PC-3 (cell line): ENCODE measurements around the gene MOCS1. TPM values are rescaled to one million over a fixed set of nuclear protein-coding genes. Genes with fewer than 3 reads are reported as not detected.

Experiments used
- ATAC-seq: fragments of 200-7000 bp; cut with Tn5 transposase; 2 replicates; pipeline ENCODE4 v1.9.1; 2020; ENCODE audit warnings: mild to moderate bottlenecking, moderate library complexity
- BruUV-seq: library from RNA; stranded (reverse); fragments of 400-500 nt; replicated peaks from 2 replicates; lab custom pipeline; 2021; lab: Mats Ljungman, UMichigan
- CTCF ChIA-PET: fragments of 300-600 bp; sonication (Branson Sonifier 250); formaldehyde crosslinking; loops from one replicate; lab custom pipeline; 2022; ENCODE audit warnings: antibody characterized with exemption; lab: Charles Lee
- POLR2A ChIA-PET: fragments of 300-600 bp; sonication (Branson Sonifier 250); formaldehyde crosslinking; loops from one replicate; lab custom pipeline; 2022; ENCODE audit warnings: antibody characterized with exemption; ENCODE audit not compliant: unreplicated experiment; lab: Charles Lee
- DNase-seq: peaks from one replicate; pipeline ENCODE4 v3.0.0-alpha.2; 2015
- H2AFZ ChIP-seq: fragments of 300-600 bp; sonication (generic); 2 replicates; pipeline ENCODE4 v1.6.0; 2016; ENCODE audit warnings: antibody characterized with exemption, low read length
- H3F3A ChIP-seq: fragments of 300-600 bp; sonication (generic); one replicate; pipeline ENCODE4 v1.6.0; 2017; ENCODE audit warnings: antibody characterized with exemption, low read length, control low read depth, mild to moderate bottlenecking; ENCODE audit not compliant: unreplicated experiment
- H3K27ac ChIP-seq: fragments of 300-600 bp; sonication (generic); 2 replicates; pipeline ENCODE4 v1.5.1; 2016; ENCODE audit warnings: mild to moderate bottlenecking, low read length
- H3K27me3 ChIP-seq: fragments of 300-600 bp; sonication (generic); 2 replicates; pipeline ENCODE4 v1.6.1; 2016; ENCODE audit warnings: low read length, mixed read lengths
- H3K36me3 ChIP-seq: fragments of 300-600 bp; sonication (generic); 2 replicates; pipeline ENCODE4 v1.6.1; 2016; ENCODE audit warnings: low read depth, mixed run types, low read length, mixed read lengths
- H3K4me1 ChIP-seq: fragments of 300-600 bp; sonication (generic); 2 replicates; pipeline ENCODE4 v1.5.1; 2016; ENCODE audit warnings: low read length; ENCODE audit not compliant: insufficient read depth
- H3K4me2 ChIP-seq: fragments of 300-600 bp; sonication (generic); 2 replicates; pipeline ENCODE4 v1.6.0; 2016; ENCODE audit warnings: low read length
- H3K4me3 ChIP-seq: fragments of 300-600 bp; sonication (generic); 2 replicates; pipeline ENCODE4 v1.5.1; 2016; ENCODE audit warnings: mild to moderate bottlenecking, low read length, mixed read lengths
- H3K79me2 ChIP-seq: fragments of 300-600 bp; sonication (generic); 2 replicates; pipeline ENCODE4 v1.6.1; 2017; ENCODE audit warnings: low read length, mixed read lengths
- H3K9ac ChIP-seq: fragments of 300-600 bp; sonication (generic); 2 replicates; pipeline ENCODE4 v1.6.0; 2016; ENCODE audit warnings: mild to moderate bottlenecking, low read length
- H3K9me2 ChIP-seq: fragments of 300-600 bp; sonication (generic); replicated peaks from 2 replicates; pipeline ENCODE4 v1.6.1; 2016; ENCODE audit warnings: mixed run types, low read length, mixed read lengths
- H3K9me3 ChIP-seq: fragments of 300-600 bp; sonication (generic); 2 replicates; pipeline ENCODE4 v1.6.1; 2016; ENCODE audit warnings: low read length, mixed read lengths
- H4K20me1 ChIP-seq: fragments of 300-600 bp; sonication (generic); 2 replicates; pipeline ENCODE4 v1.6.1; 2016; ENCODE audit warnings: low read length, mixed read lengths
- CTCF ChIP-seq: fragments of 300-600 bp; sonication (generic); conservative IDR thresholded peaks from 2 replicates; pipeline ENCODE4 v1.5.1; 2017; ENCODE audit warnings: antibody characterized with exemption, low read depth, mild to moderate bottlenecking, low read length
- EZH2 ChIP-seq: fragments of 300-600 bp; sonication (generic); IDR thresholded peaks from one replicate; pipeline ENCODE4 v1.6.1; 2017; ENCODE audit warnings: antibody characterized with exemption, mild to moderate bottlenecking, low read length; ENCODE audit not compliant: unreplicated experiment
- EZH2phosphoT487 ChIP-seq: fragments of 300-600 bp; sonication (generic); IDR thresholded peaks from 2 replicates; pipeline ENCODE4 v1.6.1; 2018; ENCODE audit warnings: mild to moderate bottlenecking, antibody characterized with exemption, low read length, borderline replicate concordance
- intact Hi-C: fragments of 100-400 bp; cut with micrococcal nuclease; formaldehyde crosslinking; loops from 2 replicates; pipeline ENCODE4 v1.9.0; 2023
- total RNA-seq: library from RNA; depleted of rRNA; stranded (reverse); fragments of >200 nt; gene quantifications from 2 replicates; pipeline ENCODE4 v1.2.3, GENCODE V29; 2014

The MOCS1 gene
- total RNA-seq, 1 experiment from 2014 or later, result 6.0 TPM

DNA sequence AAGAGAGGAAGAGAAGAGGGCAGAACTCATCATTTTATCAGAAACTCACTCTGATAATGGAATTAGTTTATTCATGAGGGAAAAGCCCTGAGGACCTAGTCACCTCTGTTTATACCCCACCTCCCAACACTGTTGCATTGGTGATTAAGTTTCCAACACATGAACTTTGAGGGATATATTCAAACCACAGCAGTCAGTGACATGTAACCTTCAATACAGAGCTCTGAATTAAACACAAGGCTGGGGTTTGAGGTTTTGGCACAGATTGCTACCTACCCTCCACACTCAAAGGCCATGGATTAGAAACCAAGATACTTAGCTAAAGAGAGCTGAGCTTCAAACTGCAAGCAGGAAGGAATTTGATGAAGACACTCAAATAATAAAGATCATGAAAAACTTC, 48.5 kb upstream of the MOCS1 start:
- ChIA-PET CTCF (no interaction called here), POLR2A (no interaction called here)
- no peaks in the 10 kb centered on the region for H3K9me2 ChIP-seq
- TF ChIP-seq EZH2phosphoT487 (no peak), EZH2 (no peak), CTCF (no peak)
- H3K79me2 ChIP-seq, result no peaks in the 10 kb centered on the region
- BruUV-seq, result no TSS peak
- H3K4me1 ChIP-seq, result no peaks in the 10 kb centered on the region
- H3K4me3 ChIP-seq, result no peak overlapping the region
- H3K27ac ChIP-seq, result no peak overlapping the region
- no peaks in the 10 kb centered on the region for H3K9me3 ChIP-seq
- no peaks in the 10 kb centered on the region for H3K36me3 ChIP-seq
- H3K27me3 ChIP-seq, result no peaks in the 10 kb centered on the region
- H3K9ac ChIP-seq, result no peak overlapping the region
- intact Hi-C loops, result loop anchor here (5.0 kb wide), 1 partner anchor 865 kb away; no protein-coding TSS in a partner anchor
- no peak overlapping the region for H3K4me2 ChIP-seq
- no peak overlapping the region for H2AFZ ChIP-seq
- no peaks in the 10 kb centered on the region for H3F3A ChIP-seq
- DNase-seq (no peak), ATAC-seq (no peak)
- H4K20me1 ChIP-seq, result no peaks in the 10 kb centered on the region

- Histone ChIP-seq H3K4me2 (no peak overlapping the region), H4K20me1 (no peaks in the 10 kb centered on the region), H3K79me2 (no peaks in the 10 kb centered on the region), H3K4me1 (no peaks in the 10 kb centered on the region), H3K9ac (no peak overlapping the region), H3K9me2 (no peaks in the 10 kb centered on the region), H3K36me3 (no peaks in the 10 kb centered on the region), H3K27me3 (no peaks in the 10 kb centered on the region), H3K4me3 (no peak overlapping the region), H3K27ac (no peak overlapping the region), H3K9me3 (no peaks in the 10 kb centered on the region), H2AFZ (no peak overlapping the region), H3F3A (no peaks in the 10 kb centered on the region)
- peak; percentile 50 for DNase-seq
- ChIA-PET CTCF (interaction anchor here (0.6 kb wide), 1 partner anchor 24 kb away, joined by 3 read pairs; no protein-coding TSS in a partner anchor), POLR2A (no interaction called here)
- TF ChIP-seq CTCF (peak; percentile 55), EZH2 (no peak), EZH2phosphoT487 (no peak)
- BruUV-seq, result no TSS peak
- intact Hi-C loops, result loop anchor here (5.0 kb wide), 1 partner anchor 866 kb away; no protein-coding TSS in a partner anchor
- peak; percentile 56 for ATAC-seq
These were observed 46.7 kb upstream of the MOCS1 start for GRCh38 chr6:39980839-39981580.
